IMR-90 (cell line): Measurements from ENCODE around the gene TBC1D16. TPM values are rescaled to one million over a fixed set of nuclear protein-coding genes. Genes with fewer than 3 reads are reported as not detected.

Experiments
- ATAC-seq: fragments of 200-7000 bp; cut with Tn5 transposase; 2 replicates; pipeline ENCODE4 v1.9.1; 2020; ENCODE audit warnings: low read depth, mild to moderate bottlenecking, moderate library complexity
- BruUV-seq: library from RNA; stranded (reverse); fragments of 400-500 nt; replicated peaks from 2 replicates; lab custom pipeline; 2021; lab: Mats Ljungman, UMichigan
- CTCF ChIA-PET: fragments of 300-600 bp; formaldehyde crosslinking; extraction: SDS; loops from one replicate; lab custom pipeline; 2021; ENCODE audit warnings: antibody characterized with exemption; lab: Yijun Ruan, JAX
- POLR2A ChIA-PET: fragments of 300-600 bp; sonication (Branson Sonifier 250); formaldehyde crosslinking; loops from one replicate; lab custom pipeline; 2022; ENCODE audit warnings: antibody characterized with exemption; ENCODE audit not compliant: unreplicated experiment; lab: Charles Lee
- DNase-seq: peaks from one replicate; pipeline ENCODE4 v3.0.0; 2013
- H2AFZ ChIP-seq: replicated peaks from 2 replicates; pipeline ENCODE3; 2013; ENCODE audit warnings: low read length, mild to moderate bottlenecking; ENCODE audit not compliant: poor library complexity
- H2AK5ac ChIP-seq: 2 replicates; pipeline ENCODE4 v1.6.1; 2013; ENCODE audit warnings: low read depth, low read length, inconsistent platforms
- H2AK9ac ChIP-seq: replicated peaks from 2 replicates; pipeline ENCODE3; 2013; ENCODE audit warnings: mild to moderate bottlenecking, low read depth, low read length, moderate library complexity; ENCODE audit not compliant: poor library complexity
- H2BK120ac ChIP-seq: 2 replicates; pipeline ENCODE4 v1.6.1; 2013; ENCODE audit warnings: low read depth, low read length, inconsistent platforms
- H2BK15ac ChIP-seq: 3 replicates; pipeline ENCODE4 v1.6.1; 2013; ENCODE audit warnings: low read depth, low read length, inconsistent platforms
- H2BK20ac ChIP-seq: 2 replicates; pipeline ENCODE4 v1.6.1; 2013; ENCODE audit warnings: low read depth, mild to moderate bottlenecking, inconsistent platforms, low read length, moderate library complexity
- H2BK5ac ChIP-seq: 2 replicates; pipeline ENCODE4 v1.6.1; 2013; ENCODE audit warnings: mild to moderate bottlenecking, low read depth, low read length, inconsistent platforms; ENCODE audit not compliant: poor library complexity, severe bottlenecking
- H3K14ac ChIP-seq: replicated peaks from 2 replicates; pipeline ENCODE4 v1.6.1; 2013; ENCODE audit warnings: low read depth, low read length, inconsistent platforms
- H3K18ac ChIP-seq: 2 replicates; pipeline ENCODE4 v1.6.1; 2013; ENCODE audit warnings: low read depth, low read length, control low read depth
- H3K23ac ChIP-seq: 2 replicates; pipeline ENCODE4 v1.6.1; 2013; ENCODE audit warnings: low read depth, low read length, inconsistent platforms
- H3K27ac ChIP-seq: 2 replicates; pipeline ENCODE4 v1.5.1; 2013; ENCODE audit warnings: mild to moderate bottlenecking, control low read depth, low read length; ENCODE audit not compliant: insufficient read depth
- H3K27me3 ChIP-seq: 2 replicates; pipeline ENCODE4 v1.6.1; 2013; ENCODE audit warnings: low read length; ENCODE audit not compliant: control insufficient read depth, insufficient read depth
- H3K36me3 ChIP-seq: 2 replicates; pipeline ENCODE4 v1.6.1; 2013; ENCODE audit warnings: low read length, mixed read lengths; ENCODE audit not compliant: control insufficient read depth, insufficient read depth
- H3K4ac ChIP-seq: 2 replicates; pipeline ENCODE4 v1.6.1; 2013; ENCODE audit warnings: low read depth, low read length, inconsistent platforms
- H3K4me1 ChIP-seq: 2 replicates; pipeline ENCODE4 v1.6.1; 2013; ENCODE audit warnings: low read length, mixed read lengths; ENCODE audit not compliant: control insufficient read depth, insufficient read depth
- H3K4me2 ChIP-seq: 2 replicates; pipeline ENCODE4 v1.6.1; 2013; ENCODE audit warnings: low read depth, mild to moderate bottlenecking, control low read depth, low read length, moderate library complexity
- H3K4me3 ChIP-seq: 2 replicates; pipeline ENCODE4 v1.5.1; 2013; ENCODE audit warnings: low read depth, mild to moderate bottlenecking, control low read depth, low read length, moderate library complexity; ENCODE audit not compliant: insufficient read depth
- H3K56ac ChIP-seq: 2 replicates; pipeline ENCODE4 v1.6.1; 2013; ENCODE audit warnings: low read length, inconsistent platforms; ENCODE audit not compliant: insufficient read depth; ENCODE audit errors: extremely low read depth
- H3K79me1 ChIP-seq, 2 experiments: 2 replicates each; pipeline ENCODE4 v1.6.1; 2013; ENCODE audit warnings: low read length in 2 of 2, inconsistent platforms in 1 of 2, low read depth in 1 of 2
- H3K9ac ChIP-seq: 2 replicates; pipeline ENCODE4 v1.6.1; 2013; ENCODE audit warnings: low read depth, low read length, control low read depth
- H3K9me1 ChIP-seq: 2 replicates; pipeline ENCODE4 v1.6.1; 2013; ENCODE audit warnings: low read length, inconsistent platforms; ENCODE audit not compliant: insufficient read depth
- H3K9me3 ChIP-seq: 2 replicates; pipeline ENCODE4 v1.6.1; 2013; ENCODE audit warnings: low read length; ENCODE audit not compliant: control insufficient read depth, insufficient read depth
- H4K20me1 ChIP-seq: 2 replicates; pipeline ENCODE4 v1.6.1; 2013; ENCODE audit warnings: low read length, inconsistent platforms; ENCODE audit not compliant: insufficient read depth
- H4K5ac ChIP-seq: 2 replicates; pipeline ENCODE4 v1.6.1; 2013; ENCODE audit warnings: mild to moderate bottlenecking, low read depth, low read length, control low read depth
- H4K8ac ChIP-seq, 2 experiments: 2 replicates each; pipeline ENCODE4 v1.6.1; 2013; ENCODE audit warnings: low read depth in 2 of 2, low read length in 2 of 2, control low read depth in 1 of 2, inconsistent platforms in 1 of 2
- H4K91ac ChIP-seq: 2 replicates; pipeline ENCODE4 v1.6.1; 2013; ENCODE audit warnings: low read depth, low read length, inconsistent platforms; ENCODE audit not compliant: insufficient read depth
- BHLHE40 ChIP-seq: fragments of 150-350 bp; IDR thresholded peaks from 2 replicates; pipeline ENCODE4 v1.6.1; 2016; ENCODE audit warnings: mild to moderate bottlenecking, low read depth, low read length
- CEBPB ChIP-seq: IDR thresholded peaks from 2 replicates; pipeline ENCODE4 v1.6.1; 2012; ENCODE audit warnings: low read depth, low read length, improper control_type of control experiment
- CHD1 ChIP-seq: IDR thresholded peaks from 2 replicates; pipeline ENCODE4 v1.6.1; 2012; ENCODE audit warnings: low read depth, low read length, improper control_type of control experiment
- CTCF ChIP-seq: conservative IDR thresholded peaks from 2 replicates; pipeline ENCODE4 v1.5.1; 2012; ENCODE audit warnings: mild to moderate bottlenecking, low read depth, low read length, improper control_type of control experiment
- ELK1 ChIP-seq: fragments of 150-350 bp; IDR thresholded peaks from 2 replicates; pipeline ENCODE4 v1.6.1; 2016; ENCODE audit warnings: low read depth, mild to moderate bottlenecking, low read length, moderate library complexity, borderline replicate concordance
- FOS ChIP-seq: fragments of 150-350 bp; IDR thresholded peaks from 2 replicates; pipeline ENCODE4 v1.6.1; 2016; ENCODE audit warnings: low read depth, low read length
- MAFK ChIP-seq: IDR thresholded peaks from 2 replicates; pipeline ENCODE4 v1.6.1; 2012; ENCODE audit warnings: low read depth, low read length, improper control_type of control experiment
- MAZ ChIP-seq: IDR thresholded peaks from 2 replicates; pipeline ENCODE4 v1.6.1; 2012; ENCODE audit warnings: low read depth, mild to moderate bottlenecking, low read length, improper control_type of control experiment, moderate library complexity, borderline replicate concordance
- MXI1 ChIP-seq: IDR thresholded peaks from 2 replicates; pipeline ENCODE4 v1.6.1; 2012; ENCODE audit warnings: low read depth, mild to moderate bottlenecking, low read length, moderate library complexity, borderline replicate concordance
- NFE2L2 ChIP-seq: fragments of 150-350 bp; IDR thresholded peaks from 2 replicates; pipeline ENCODE4 v1.6.1; 2016; ENCODE audit warnings: low read depth, mild to moderate bottlenecking, low read length
- POLR2A ChIP-seq: IDR thresholded peaks from 2 replicates; pipeline ENCODE4 v1.6.1; 2012; ENCODE audit warnings: mild to moderate bottlenecking, low read depth, low read length
- RAD21 ChIP-seq: IDR thresholded peaks from 2 replicates; pipeline ENCODE4 v1.6.1; 2012; ENCODE audit warnings: low read length, improper control_type of control experiment
- RCOR1 ChIP-seq: IDR thresholded peaks from 2 replicates; pipeline ENCODE4 v1.6.1; 2012; ENCODE audit warnings: mild to moderate bottlenecking, low read length, improper control_type of control experiment; ENCODE audit not compliant: insufficient replicate concordance
- RFX5 ChIP-seq: IDR thresholded peaks from 2 replicates; pipeline ENCODE4 v1.8.0; 2012; ENCODE audit warnings: low read depth, mild to moderate bottlenecking, low read length, moderate library complexity
- USF2 ChIP-seq: fragments of 150-350 bp; IDR thresholded peaks from 2 replicates; pipeline ENCODE4 v1.6.1; 2017; ENCODE audit warnings: mild to moderate bottlenecking, antibody characterized with exemption, low read length, low read depth
- WGBS, 2 experiments: methylation state at CpG; one replicate each; pipeline versions ENCODE4 v1.1.5 to v1.1.7; 2013; ENCODE audit warnings: missing lambda C conversion rate in 2 of 2; ENCODE audit not compliant: insufficient read length in 1 of 2; ENCODE audit errors: extremely low coverage in 2 of 2; 5-methylcytosine and 5-hydroxymethylcytosine counted together
- dilution Hi-C: fragments of 300-500 bp; cut with HindIII; formaldehyde crosslinking; loops from one replicate; pipeline ENCODE4 v1.14.3; 2018; ENCODE audit warnings: low sequenced_read_pairs; ENCODE audit not compliant: unreplicated experiment
- in situ Hi-C: fragments of 300-500 bp; cut with MboI; formaldehyde crosslinking; loops from 3 replicates; pipeline ENCODE4 v1.14.3; 2019; ENCODE audit warnings: low sequenced_read_pairs, inconsistent platforms, mixed read lengths
- intact Hi-C: fragments of 100-400 bp; cut with micrococcal nuclease; formaldehyde crosslinking; loops from 2 replicates; pipeline ENCODE4 v1.10.0; 2022
- polyA plus RNA-seq, 3 experiments: library from polyadenylated mRNA; depleted of rRNA; stranded (reverse); fragments of >200 nt; gene quantifications; 2 replicates each; pipeline ENCODE4 v1.2.3, GENCODE V29; 2012; ENCODE audit warnings: low replicate concordance in 1 of 3
- total RNA-seq: library from RNA; depleted of rRNA; stranded (reverse); fragments of >200 nt; gene quantifications from 2 replicates; pipeline ENCODE4 v1.2.3, GENCODE V29; 2012

TBC1D16 gene
- total and polyA plus RNA-seq, 2 of the 4 experiments (the other 2 are of a cell fraction) = 10.1 to 16.7 TPM

GRCh38 chr17:79984045-79984840, 51.4 kb downstream of the TBC1D16 start:
- no peak overlapping the region for H3K56ac ChIP-seq
- no peak overlapping the region for H2AK9ac ChIP-seq
- DNase-seq = no peak
- in situ Hi-C loops (loop anchor here (10.0 kb wide), 1 partner anchor 139 kb away; no protein-coding TSS in a partner anchor), dilution Hi-C loops (no loop called here), intact Hi-C loops (no loop called here)
- no peak overlapping the region for H3K23ac ChIP-seq
- H3K27ac ChIP-seq = no peak overlapping the region
- ChIA-PET CTCF (no interaction called here), POLR2A (no interaction called here)
- no peak overlapping the region for H3K9ac ChIP-seq
- no peak overlapping the region for H3K4me3 ChIP-seq
- no peak overlapping the region for H3K18ac ChIP-seq
- no peak overlapping the region for H3K4ac ChIP-seq
- no peaks in the 10 kb centered on the region for H3K9me3 ChIP-seq
- no peaks in the 10 kb centered on the region for H3K27me3 ChIP-seq
- H2BK120ac ChIP-seq = no peak overlapping the region
- WGBS, 2 experiments = no CpG with 5 or more reads among the region's 5 CpGs
- no peak overlapping the region for H2AFZ ChIP-seq
- H3K4me1 ChIP-seq = peaks cover 18% of the 10 kb centered on the region
- no peak overlapping the region for H3K14ac ChIP-seq
- no peak for ATAC-seq
- H3K9me1 ChIP-seq = peaks cover 15% of the 10 kb centered on the region; the same call in 1 of the 2 replicates
- no peak overlapping the region for H2BK15ac ChIP-seq
- H2BK5ac ChIP-seq = no peak overlapping the region
- no peak overlapping the region for H4K5ac ChIP-seq
- H4K20me1 ChIP-seq = no peaks in the 10 kb centered on the region; the same call in 1 of the 2 replicates
- no peak overlapping the region for H4K8ac ChIP-seq
- BruUV-seq = no TSS peak
- H3K79me1 ChIP-seq = peaks cover 12 to 36% of the 10 kb centered on the region in 2 experiments
- no peak overlapping the region for H4K91ac ChIP-seq
- no peaks in the 10 kb centered on the region for H3K36me3 ChIP-seq
- H2BK20ac ChIP-seq = no peak overlapping the region
- no peak overlapping the region for H3K4me2 ChIP-seq
- no peak overlapping the region for H2AK5ac ChIP-seq
- no peak for TF ChIP-seq RAD21
- TF ChIP-seq RFX5 = no peak
- TF ChIP-seq CTCF = no peak
- TF ChIP-seq NFE2L2 = no peak
- no peak for TF ChIP-seq USF2
- TF ChIP-seq MXI1 = no peak
- TF ChIP-seq RCOR1 = no peak
- no peak for TF ChIP-seq CHD1
- no peak for TF ChIP-seq MAFK
- no peak for TF ChIP-seq POLR2A
- TF ChIP-seq FOS = no peak
- TF ChIP-seq ELK1 = no peak
- TF ChIP-seq MAZ = no peak
- no peak for TF ChIP-seq CEBPB
- no peak for TF ChIP-seq BHLHE40
